Common myeloid progenitor, CD34-positive (primary cell): Measurements from ENCODE around the gene AIFM3.
A peak's percentile ranks its signal among the peaks of the same experiment; 100 is the strongest.
"Not testable (repeated sequence)": the region's sequence is repeated elsewhere in the genome, so short reads cannot be mapped to it uniquely, and the experiment has no call there.

ENCODE experiments used
- CTCF ChIA-PET: fragments of 350-600 bp; sonication (Branson Sonifier 250); formaldehyde crosslinking; loops from one replicate; lab custom pipeline; 2021; ENCODE audit warnings: antibody characterized with exemption; lab: Charles Lee
- POLR2A ChIA-PET: fragments of 350-600 bp; sonication (Branson Sonifier 250); formaldehyde crosslinking; loops from one replicate; lab custom pipeline; 2021; ENCODE audit warnings: antibody characterized with exemption; lab: Charles Lee
- DNase-seq, 3 donors: peaks; one replicate each; pipeline versions ENCODE4 v3.0.0 to v3.0.0-alpha.2; 2013
- H3K27ac ChIP-seq, 2 experiments: 1 replicate in 1 of 2; 2 replicates in 1 of 2; pipeline ENCODE4 v1.7.0; 2013; ENCODE audit warnings: inconsistent platforms in 2 of 2, low read length in 2 of 2, mild to moderate bottlenecking in 2 of 2, low read depth in 1 of 2, moderate library complexity in 1 of 2; ENCODE audit not compliant: severe bottlenecking in 2 of 2, insufficient read depth in 1 of 2, poor library complexity in 1 of 2
- H3K27me3 ChIP-seq, 5 experiments: replicated peaks in 2 of 5; 1 replicate in 3 of 5; 2 replicates in 2 of 5; pipeline versions ENCODE4 v1.6.1 to v1.7.0; 2013; ENCODE audit warnings: low read length in 4 of 5, mild to moderate bottlenecking in 2 of 5, moderate library complexity in 2 of 5, inconsistent platforms in 1 of 5; ENCODE audit not compliant: insufficient read depth in 5 of 5, control insufficient read depth in 4 of 5
- H3K36me3 ChIP-seq, 4 experiments: 1 replicate in 2 of 4; 2 replicates in 2 of 4; pipeline versions ENCODE4 v1.6.1 to v1.7.0; 2013; ENCODE audit warnings: low read length in 3 of 4, control low read depth in 1 of 4, mild to moderate bottlenecking in 1 of 4; ENCODE audit not compliant: control insufficient read depth in 4 of 4, insufficient read depth in 4 of 4
- H3K4me1 ChIP-seq, 4 experiments: 1 replicate in 3 of 4; 2 replicates in 1 of 4; pipeline versions ENCODE4 v1.6.1 to v1.7.1; 2013; ENCODE audit warnings: low read length in 3 of 4, mild to moderate bottlenecking in 3 of 4, control low read depth in 1 of 4, inconsistent platforms in 1 of 4, moderate library complexity in 1 of 4; ENCODE audit not compliant: control insufficient read depth in 4 of 4, insufficient read depth in 4 of 4; ENCODE audit errors: control extremely low read depth in 1 of 4
- H3K4me3 ChIP-seq, 7 experiments: 1 replicate in 4 of 7; 2 replicates in 3 of 7; pipeline versions ENCODE4 v1.5.1 to v1.7.0; 2013; ENCODE audit warnings: mild to moderate bottlenecking in 7 of 7, low read length in 6 of 7, moderate library complexity in 6 of 7, inconsistent platforms in 2 of 7, low read depth in 2 of 7, control low read depth in 1 of 7; ENCODE audit not compliant: insufficient read depth in 4 of 7, control insufficient read depth in 1 of 7; ENCODE audit errors: extremely low read depth in 1 of 7
- H3K9me3 ChIP-seq, 5 experiments: 1 replicate in 4 of 5; 2 replicates in 1 of 5; pipeline versions ENCODE4 v1.6.1 to v1.7.1; 2013; ENCODE audit warnings: low read length in 4 of 5, mild to moderate bottlenecking in 2 of 5, inconsistent platforms in 1 of 5, low read depth in 1 of 5, moderate library complexity in 1 of 5; ENCODE audit not compliant: control insufficient read depth in 4 of 5, insufficient read depth in 2 of 5; ENCODE audit errors: control extremely low read depth in 1 of 5
- WGBS: methylation state at CpG from one replicate; pipeline ENCODE4 v1.1.5; 2013; ENCODE audit not compliant: insufficient coverage; 5-methylcytosine and 5-hydroxymethylcytosine counted together

The AIFM3 gene

DNA sequence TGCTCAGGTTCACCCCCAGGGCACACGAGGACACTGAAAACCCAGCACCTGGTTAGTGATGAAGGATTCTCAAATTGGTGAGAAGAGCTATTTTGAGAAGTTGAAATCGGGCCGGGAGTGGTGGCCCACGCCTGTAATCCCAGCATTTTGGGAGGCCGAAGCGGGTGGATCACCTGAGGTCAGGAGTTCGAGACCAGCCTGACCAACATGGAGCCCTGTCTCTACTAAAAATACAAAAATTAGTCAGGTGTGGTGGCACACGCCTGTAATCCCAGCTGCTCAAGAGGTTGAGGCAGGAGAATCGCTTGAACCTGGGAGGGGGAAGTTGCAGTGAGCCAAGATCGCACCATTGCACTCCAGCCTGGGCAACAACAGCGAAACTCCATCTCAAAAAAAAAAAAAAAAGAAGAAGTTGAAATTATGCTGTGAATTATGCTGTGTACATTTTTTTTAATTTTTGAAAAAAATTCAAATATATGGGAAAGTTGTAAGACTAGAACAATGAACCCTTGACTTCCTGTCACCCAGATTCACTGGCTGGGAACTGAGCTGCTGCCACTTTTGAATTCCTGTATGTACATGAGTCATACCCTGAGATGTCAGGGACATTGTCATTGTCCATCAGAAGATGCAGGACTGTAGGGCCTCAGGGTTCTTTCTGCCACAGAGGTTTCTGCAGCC lies 5.1 kb downstream of the AIFM3 start:
- 91% methylated on average over 7 of the region's 11 CpGs for WGBS
- CTCF ChIA-PET: interaction anchor here (0.7 to 2.7 kb wide), 4 partner anchors 9 to 1773 kb away, joined by 3 to 9 read pairs (median 6); no protein-coding TSS in a partner anchor

GRCh38 chr22:20972933-20973577 lies 6.0 kb downstream of the AIFM3 start:
- Histone ChIP-seq H3K27me3 (no peaks in the 10 kb centered on the region), H3K4me3 (no peak overlapping the region), H3K9me3 (no peaks in the 10 kb centered on the region), H3K36me3 (no peaks in the 10 kb centered on the region), H3K27ac (no peak overlapping the region), H3K4me1 (peaks cover 0 to 20% (median 12%) of the 10 kb centered on the region in 4 experiments)
- CTCF ChIA-PET: interaction anchor here (2.0 to 2.7 kb wide), 2 partner anchors 8 to 9 kb away, joined by 8 to 9 read pairs; no protein-coding TSS in a partner anchor
- POLR2A ChIA-PET: no interaction called here
- DNase-seq: no peak
- 91% methylated on average over 14 of the region's 21 CpGs for WGBS

More for the DNA sequence above, 5.1 kb downstream of the AIFM3 start:
- peak in 2 of 3 donors; percentile 34 to 36 for DNase-seq
- H3K9me3 ChIP-seq, H3K4me3 ChIP-seq, H3K27me3 ChIP-seq, H3K36me3 ChIP-seq, H3K27ac ChIP-seq, POLR2A ChIA-PET: not testable (repeated sequence)
- peaks cover 0 to 28% (median 14%) of the 10 kb centered on the region in 4 experiments for H3K4me1 ChIP-seq

- WGBS: 95% methylated on average over 16 of the region's 21 CpGs
- H3K27ac ChIP-seq: no peak overlapping the region
- POLR2A ChIA-PET: no interaction called here
- no peak for DNase-seq
- H3K9me3 ChIP-seq: peaks cover 0 to 6% (median 0%) of the 10 kb centered on the region in 5 experiments
- peaks cover 0 to 13% (median 5%) of the 10 kb centered on the region in 4 experiments for H3K4me1 ChIP-seq
- no peaks in the 10 kb centered on the region for H3K27me3 ChIP-seq
- no peak overlapping the region for H3K4me3 ChIP-seq
- CTCF ChIA-PET: interaction anchor here (2.7 kb wide), 1 partner anchor 10 kb away, joined by 9 read pairs; no protein-coding TSS in a partner anchor
- H3K36me3 ChIP-seq: no peaks in the 10 kb centered on the region
Measured at GRCh38 chr22:20973634-20974286, 6.7 kb downstream of the AIFM3 start.

GRCh38 chr22:20974336-20974955 lies 7.4 kb downstream of the AIFM3 start:
- DNase-seq: no peak
- CTCF ChIA-PET: no interaction called here

GRCh38 chr22:20975541-20976290 lies 8.7 kb downstream of the AIFM3 start:
- Histone ChIP-seq H3K4me3 (no peak overlapping the region), H3K9me3 (peaks cover 0 to 10% (median 0%) of the 10 kb centered on the region in 5 experiments), H3K36me3 (no peaks in the 10 kb centered on the region), H3K27ac (no peak overlapping the region), H3K27me3 (no peaks in the 10 kb centered on the region), H3K4me1 (peaks cover 0 to 18% (median 13%) of the 10 kb centered on the region in 4 experiments)
- POLR2A ChIA-PET: interaction anchor here (1.3 kb wide), 1 partner anchor 19 kb away, joined by 3 read pairs; no protein-coding TSS in a partner anchor
- 94% methylated on average over 12 of the region's 14 CpGs for WGBS
- CTCF ChIA-PET: interaction anchor here (1.1 kb wide), 1 partner anchor 13 kb away, joined by 5 read pairs; no protein-coding TSS in a partner anchor
- DNase-seq: no peak

More at GRCh38 chr22:20974336-20974955, 7.4 kb downstream of the AIFM3 start:
- Histone ChIP-seq H3K36me3 (no peaks in the 10 kb centered on the region), H3K4me1 (peaks cover 0 to 9% (median 6%) of the 10 kb centered on the region in 4 experiments), H3K27ac (no peak overlapping the region), H3K27me3 (no peaks in the 10 kb centered on the region), H3K4me3 (no peak overlapping the region), H3K9me3 (peaks cover 0 to 10% (median 0%) of the 10 kb centered on the region in 5 experiments)
- 94% methylated on average over 12 of the region's 16 CpGs for WGBS
- POLR2A ChIA-PET: no interaction called here

GRCh38 chr22:20976291-20976877 lies 9.3 kb downstream of the AIFM3 start:
- no peak for DNase-seq
- ChIA-PET CTCF (interaction anchor here (0.9 kb wide), 1 partner anchor 16 kb away, joined by 3 read pairs; no protein-coding TSS in a partner anchor), POLR2A (interaction anchor here (1.3 kb wide), 1 partner anchor 20 kb away, joined by 3 read pairs; no protein-coding TSS in a partner anchor)
- H3K36me3 ChIP-seq: no peaks in the 10 kb centered on the region
- H3K27me3 ChIP-seq: no peaks in the 10 kb centered on the region
- H3K4me3 ChIP-seq: no peak overlapping the region
- peaks cover 3 to 25% (median 20%) of the 10 kb centered on the region in 4 experiments for H3K4me1 ChIP-seq
- peaks cover 0 to 10% (median 0%) of the 10 kb centered on the region in 5 experiments for H3K9me3 ChIP-seq
- H3K27ac ChIP-seq: no peak overlapping the region
- WGBS: 91% methylated on average over 21 of the region's 24 CpGs
